Peyer's patch (tissue), 4 donors: Measurements from ENCODE around the gene WDR64. TPM values are rescaled to one million over a fixed set of nuclear protein-coding genes. Genes with fewer than 3 reads are reported as not detected.

Experiments used
- DNase-seq, 3 donors: peaks; one replicate each; pipeline ENCODE4 v3.0.0-alpha.2; 2017 to 2019
- H3K27ac ChIP-seq, 4 donors: fragments of 200-600 bp; sonication (generic); one replicate each; pipeline ENCODE4 v1.5.1; 2016 to 2019
- H3K27me3 ChIP-seq, 2 donors: fragments of 200-600 bp; sonication (generic); one replicate each; pipeline ENCODE4 v1.5.1; 2019
- H3K36me3 ChIP-seq, 3 donors: fragments of 200-600 bp; sonication (generic); one replicate each; pipeline ENCODE4 v1.5.1; 2016 to 2019
- H3K4me1 ChIP-seq, 4 donors: fragments of 200-600 bp; sonication (generic); one replicate each; pipeline ENCODE4 v1.5.1; 2016 to 2019
- H3K4me3 ChIP-seq, 4 donors: fragments of 200-600 bp; sonication (generic); 1 replicate in 3 of 4; 2 replicates in 1 of 4; pipeline ENCODE4 v1.5.1; 2016 to 2019; ENCODE audit warnings: mild to moderate bottlenecking in 1 of 4
- H3K9me3 ChIP-seq, 4 donors: fragments of 200-600 bp; sonication (generic); one replicate each; pipeline ENCODE4 v1.5.1; 2016 to 2019; ENCODE audit warnings: mild to moderate bottlenecking in 1 of 4
- POLR2A ChIP-seq, 2 donors: fragments of 450-650 bp; IDR thresholded peaks; one replicate each; pipeline ENCODE4 v1.5.1; 2017; ENCODE audit warnings: antibody characterized with exemption in 2 of 2, mild to moderate bottlenecking in 2 of 2, moderate library complexity in 2 of 2
- total RNA-seq, 4 donors: library from RNA; depleted of rRNA; stranded (reverse); fragments of >200 nt; gene quantifications; one replicate each; pipeline ENCODE4 v1.1.0, GENCODE V29; 2016
- TF ChIP-seq, protein P1 (sequence below), 6 experiments: fragments of 450-650 bp in 4 of 6; fragments of 200-600 bp in 2 of 6; sonication (generic) in 1 of 6; IDR thresholded peaks; one replicate each; pipeline ENCODE4 v1.5.1; 2017 to 2019; ENCODE audit warnings: antibody characterized with exemption in 6 of 6, mild to moderate bottlenecking in 3 of 6, moderate library complexity in 1 of 6

The WDR64 gene
- total RNA-seq, 4 donors from 2014 or later: not detected

GRCh38 chr1:241640867-241641622 lies 11.0 kb upstream of the WDR64 start:
- H3K36me3 ChIP-seq: no peaks in the 10 kb centered on the region
- DNase-seq: peak in 2 of 3 donors; percentile 62 to 75
- peak overlapping the region; percentile 80 to 90 (median 88) for H3K4me3 ChIP-seq
- H3K9me3 ChIP-seq: no peaks in the 10 kb centered on the region
- TF ChIP-seq, protein P1, sequence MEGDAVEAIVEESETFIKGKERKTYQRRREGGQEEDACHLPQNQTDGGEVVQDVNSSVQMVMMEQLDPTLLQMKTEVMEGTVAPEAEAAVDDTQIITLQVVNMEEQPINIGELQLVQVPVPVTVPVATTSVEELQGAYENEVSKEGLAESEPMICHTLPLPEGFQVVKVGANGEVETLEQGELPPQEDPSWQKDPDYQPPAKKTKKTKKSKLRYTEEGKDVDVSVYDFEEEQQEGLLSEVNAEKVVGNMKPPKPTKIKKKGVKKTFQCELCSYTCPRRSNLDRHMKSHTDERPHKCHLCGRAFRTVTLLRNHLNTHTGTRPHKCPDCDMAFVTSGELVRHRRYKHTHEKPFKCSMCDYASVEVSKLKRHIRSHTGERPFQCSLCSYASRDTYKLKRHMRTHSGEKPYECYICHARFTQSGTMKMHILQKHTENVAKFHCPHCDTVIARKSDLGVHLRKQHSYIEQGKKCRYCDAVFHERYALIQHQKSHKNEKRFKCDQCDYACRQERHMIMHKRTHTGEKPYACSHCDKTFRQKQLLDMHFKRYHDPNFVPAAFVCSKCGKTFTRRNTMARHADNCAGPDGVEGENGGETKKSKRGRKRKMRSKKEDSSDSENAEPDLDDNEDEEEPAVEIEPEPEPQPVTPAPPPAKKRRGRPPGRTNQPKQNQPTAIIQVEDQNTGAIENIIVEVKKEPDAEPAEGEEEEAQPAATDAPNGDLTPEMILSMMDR (IDR thresholded peaks at IDR 0.05): no peak
- TF ChIP-seq POLR2A (IDR thresholded peaks at IDR 0.05): peak in 1 of 2 donors; percentile 31
- no peaks in the 10 kb centered on the region for H3K27me3 ChIP-seq
- peaks cover 0 to 11% (median 4%) of the 10 kb centered on the region in 4 donors for H3K4me1 ChIP-seq
- peak overlapping the region; percentile 81 to 90 (median 84) for H3K27ac ChIP-seq

DNA sequence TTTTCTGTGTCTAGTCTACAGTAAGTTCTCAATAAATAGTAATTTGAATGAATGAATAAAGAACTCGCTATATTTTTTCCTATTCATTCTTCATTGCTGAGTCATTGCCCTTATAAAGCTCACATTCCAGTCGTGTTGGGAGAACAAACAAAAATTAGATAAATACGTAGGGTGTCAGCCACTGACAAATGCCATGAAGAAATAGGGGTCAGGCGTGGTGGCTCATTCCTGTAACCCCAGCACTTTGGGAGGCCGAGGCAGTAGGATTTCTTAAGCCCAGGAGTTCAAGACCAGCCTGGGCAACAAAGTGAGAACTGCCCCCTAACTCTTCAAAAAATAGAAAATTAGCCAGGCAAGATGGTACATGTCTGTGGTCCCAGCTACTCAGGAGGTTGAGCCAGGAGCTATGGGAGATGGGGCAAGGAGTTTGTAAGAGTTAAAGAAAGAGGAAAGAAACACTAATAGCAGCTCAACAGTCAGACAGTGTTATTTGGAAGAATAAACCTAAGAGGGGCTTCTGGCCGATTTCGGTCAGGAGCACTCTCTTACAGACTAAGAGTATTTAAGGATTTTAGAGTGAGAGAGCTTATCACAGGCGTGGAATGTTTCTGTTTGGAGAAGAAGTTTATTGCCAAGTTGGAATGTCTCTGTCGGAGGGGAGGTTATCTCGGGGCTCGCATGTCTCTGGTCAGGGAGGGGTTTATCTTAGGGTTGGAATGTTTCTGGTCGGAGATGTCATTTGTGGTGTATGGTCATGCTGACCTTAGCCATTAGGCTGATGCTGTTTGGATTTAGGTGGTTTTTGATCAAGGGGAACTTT lies 10.1 kb upstream of the WDR64 start:
- TF ChIP-seq, protein P1 (IDR thresholded peaks at IDR 0.05): no peak
- no peak for TF ChIP-seq POLR2A (IDR thresholded peaks at IDR 0.05)
- Histone ChIP-seq H3K36me3 (no peaks in the 10 kb centered on the region), H3K9me3 (no peaks in the 10 kb centered on the region), H3K27me3 (no peaks in the 10 kb centered on the region), H3K27ac (peak overlapping the region in 2 of 4 donors; percentile 81 to 90), H3K4me1 (peaks cover 0 to 10% (median 4%) of the 10 kb centered on the region in 4 donors), H3K4me3 (no peak overlapping the region)
- no peak for DNase-seq

DNA sequence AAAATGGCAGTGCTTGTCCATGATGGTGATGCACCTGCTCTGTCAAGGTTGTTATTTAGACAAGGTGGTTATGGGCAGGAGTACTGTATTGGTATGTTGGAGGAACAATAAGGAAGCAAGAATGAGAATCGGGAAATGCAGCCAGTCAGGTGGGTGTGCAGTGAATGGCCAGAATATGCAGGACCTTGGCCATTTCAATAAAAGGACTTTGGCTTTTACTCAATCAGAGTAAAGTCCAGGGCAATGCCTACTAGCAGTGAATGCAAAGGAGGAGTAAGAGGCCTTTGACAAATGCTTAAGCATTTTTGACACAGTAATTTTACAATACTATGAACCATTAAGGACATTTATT lies 9.5 kb upstream of the WDR64 start:
- Histone ChIP-seq H3K4me3 (no peak overlapping the region), H3K9me3 (no peaks in the 10 kb centered on the region), H3K4me1 (peaks cover 0 to 6% (median 3%) of the 10 kb centered on the region in 4 donors), H3K36me3 (no peaks in the 10 kb centered on the region), H3K27ac (peak overlapping the region in 2 of 4 donors; percentile 40 to 81), H3K27me3 (no peaks in the 10 kb centered on the region)
- peak in 1 of 3 donors; percentile 58 for DNase-seq
- no peak for TF ChIP-seq POLR2A (IDR thresholded peaks at IDR 0.05)
- TF ChIP-seq, protein P1 (IDR thresholded peaks at IDR 0.05): no peak

DNA sequence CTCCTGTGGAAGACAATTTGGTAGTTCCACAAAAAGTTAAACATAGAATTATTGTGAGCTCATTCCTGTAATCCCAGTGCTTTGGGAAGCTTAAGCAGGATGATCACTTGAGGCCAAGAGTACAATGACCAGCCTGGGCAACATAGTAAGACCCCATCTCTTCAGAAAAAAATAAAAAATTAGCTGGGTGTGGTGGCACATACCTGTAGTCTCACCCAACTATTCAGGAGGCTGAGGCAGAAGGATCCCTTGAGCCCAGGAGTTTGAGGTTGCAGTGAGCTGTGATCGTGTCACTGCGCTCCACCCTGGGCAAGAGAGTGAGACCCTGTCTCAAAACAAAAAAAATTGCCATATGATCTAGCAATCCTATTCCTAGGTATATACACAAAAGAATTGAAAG lies 7.8 kb upstream of the WDR64 start:
- Histone ChIP-seq H3K9me3 (no peaks in the 10 kb centered on the region), H3K27ac (no peak overlapping the region), H3K27me3 (no peaks in the 10 kb centered on the region), H3K4me1 (peaks cover 0 to 5% (median 0%) of the 10 kb centered on the region in 4 donors), H3K36me3 (no peaks in the 10 kb centered on the region), H3K4me3 (no peak overlapping the region)
- no peak for TF ChIP-seq POLR2A (IDR thresholded peaks at IDR 0.05)
- TF ChIP-seq, protein P1 (IDR thresholded peaks at IDR 0.05): no peak
- DNase-seq: no peak

GRCh38 chr1:241645199-241645598 lies 6.9 kb upstream of the WDR64 start:
- Histone ChIP-seq H3K4me3 (no peak overlapping the region), H3K9me3 (no peaks in the 10 kb centered on the region), H3K27me3 (no peaks in the 10 kb centered on the region), H3K4me1 (peaks cover 0 to 5% (median 0%) of the 10 kb centered on the region in 4 donors), H3K27ac (no peak overlapping the region), H3K36me3 (no peaks in the 10 kb centered on the region)
- no peak for TF ChIP-seq POLR2A (IDR thresholded peaks at IDR 0.05)
- TF ChIP-seq, protein P1 (IDR thresholded peaks at IDR 0.05): no peak
- DNase-seq: no peak
